LNCaP clone FGC (cell line): Measurements from ENCODE around the gene SSH3.
A peak's percentile ranks its signal among the peaks of the same experiment; 100 is the strongest.

Experiments used
- DNase-seq: peaks from one replicate; pipeline ENCODE4 v3.0.0-alpha.2; 2011; ENCODE audit warnings: low read depth
- H3K4me3 ChIP-seq: 2 replicates; pipeline ENCODE4 v1.5.1; 2011; ENCODE audit warnings: mild to moderate bottlenecking, low read depth, low read length, control low read depth
- CTCF ChIP-seq: IDR thresholded peaks from 2 replicates; pipeline ENCODE4 v1.5.1; 2012; ENCODE audit warnings: mild to moderate bottlenecking; ENCODE audit not compliant: control insufficient read depth, insufficient read depth; ENCODE audit errors: extremely low read depth

SSH3 gene

GRCh38 chr11:67310246-67311050 is 7.1 kb downstream of the SSH3 start:
- DNase-seq: no peak
- no peak for TF ChIP-seq CTCF
- no peak overlapping the region for H3K4me3 ChIP-seq

GRCh38 chr11:67311051-67311555 is 7.8 kb downstream of the SSH3 start:
- no peak for DNase-seq
- no peak for TF ChIP-seq CTCF
- no peak overlapping the region for H3K4me3 ChIP-seq

GRCh38 chr11:67311556-67312082 is 8.3 kb downstream of the SSH3 start:
- no peak overlapping the region for H3K4me3 ChIP-seq
- no peak for DNase-seq
- TF ChIP-seq CTCF: no peak

GRCh38 chr11:67312187-67313021 is 9.1 kb downstream of the SSH3 start:
- no peak overlapping the region for H3K4me3 ChIP-seq
- no peak for TF ChIP-seq CTCF
- DNase-seq: peak; percentile 95

GRCh38 chr11:67313125-67313890 is 10.0 kb downstream of the SSH3 start:
- no peak overlapping the region for H3K4me3 ChIP-seq
- TF ChIP-seq CTCF: no peak
- no peak for DNase-seq

- H3K4me3 ChIP-seq: no peak overlapping the region
- TF ChIP-seq CTCF: no peak
- no peak for DNase-seq
Observed at GRCh38 chr11:67314218-67314617, 10.9 kb downstream of the SSH3 start.
